Measurements from ENCODE around the gene RHBDL2.
"Not testable (repeated sequence)": the region's sequence is repeated elsewhere in the genome, so short reads cannot be mapped to it uniquely, and the experiment has no call there.

RHBDL2 gene

GRCh38 chr1:38929476-38929875, 12.2 kb downstream of the RHBDL2 start:
- DNase-seq = no peak

- no peak for DNase-seq
Measured at GRCh38 chr1:38929054-38929453, 12.6 kb downstream of the RHBDL2 start.

GRCh38 chr1:38926091-38926490, 15.5 kb downstream of the RHBDL2 start:
- no peak for DNase-seq

- DNase-seq = no peak
Measured at GRCh38 chr1:38925391-38925790, 16.2 kb downstream of the RHBDL2 start.

- no peak for DNase-seq
Measured at GRCh38 chr1:38923607-38924006, 18.0 kb downstream of the RHBDL2 start.

GRCh38 chr1:38919130-38919529, 22.5 kb downstream of the RHBDL2 start:
- DNase-seq = no peak

- DNase-seq = no peak
Measured at GRCh38 chr1:38918568-38918967, 23.1 kb downstream of the RHBDL2 start.

- DNase-seq = no peak
Measured at GRCh38 chr1:38917772-38918171, 23.9 kb downstream of the RHBDL2 start.

- no peak for DNase-seq
Measured at GRCh38 chr1:38917337-38917736, 24.3 kb downstream of the RHBDL2 start.

- DNase-seq = no peak
Measured at GRCh38 chr1:38915352-38915948, 26.2 kb downstream of the RHBDL2 start.

GRCh38 chr1:38914908-38915307, 26.7 kb downstream of the RHBDL2 start:
- DNase-seq = not testable (repeated sequence)

- DNase-seq = no peak
Measured at GRCh38 chr1:38908821-38909220, 32.8 kb downstream of the RHBDL2 start.

- no peak for DNase-seq
Measured at GRCh38 chr1:38905985-38906384, 35.6 kb downstream of the RHBDL2 start.

GRCh38 chr1:38899560-38899959, 42.1 kb downstream of the RHBDL2 start:
- DNase-seq = no peak

GRCh38 chr1:38898653-38899230, 42.9 kb downstream of the RHBDL2 start:
- no peak for DNase-seq

- no peak for DNase-seq
Measured at GRCh38 chr1:38896169-38896568, 45.5 kb downstream of the RHBDL2 start.

GRCh38 chr1:38892976-38893375, 48.7 kb downstream of the RHBDL2 start:
- no peak for DNase-seq

- no peak for DNase-seq
Measured at GRCh38 chr1:38891753-38892152, 49.9 kb downstream of the RHBDL2 start.

- no peak for DNase-seq
Measured at GRCh38 chr1:38889589-38889988, 52.0 kb downstream of the RHBDL2 start.

- DNase-seq = no peak
Measured at GRCh38 chr1:38888423-38889333, 53.0 kb downstream of the RHBDL2 start.

- DNase-seq = no peak
Measured at GRCh38 chr1:38885092-38885491, 56.5 kb downstream of the RHBDL2 start.

- DNase-seq = no peak
Measured at GRCh38 chr1:38881487-38881886, 60.1 kb downstream of the RHBDL2 start, which contains the start of gene GJA9. Gene GJA9 (minus strand): TSS chr1:38881587. CDS start chr1:38876098, 5,489 bp downstream.

- no peak for DNase-seq
Measured at GRCh38 chr1:38875811-38876210, 65.8 kb downstream of the RHBDL2 start.

Measured in bone marrow (tissue), 2 donors.